DMS53 treated with DMSO at 0.1 percent for 48 hours (cell line): ENCODE data around the gene ITCH.
"Not testable (repeated sequence)": the region's sequence is repeated elsewhere in the genome, so short reads cannot be mapped to it uniquely, and the experiment has no call there.

Experiments used
- DNase-seq: peaks from one replicate; lab custom pipeline; 2025; ENCODE audit not compliant: unreplicated experiment; lab: John Stamatoyannopoulos, UW

ITCH gene

GRCh38 chr20:34377072-34377847, 14.2 kb downstream of the ITCH start:
- DNase-seq: no peak

- no peak for DNase-seq
Measured at GRCh38 chr20:34382174-34382573, 19.1 kb downstream of the ITCH start.

- not testable (repeated sequence) for DNase-seq
Measured at GRCh38 chr20:34382877-34383455, 19.9 kb downstream of the ITCH start.

GRCh38 chr20:34385464-34385863, 22.4 kb downstream of the ITCH start:
- no peak for DNase-seq

GRCh38 chr20:34388000-34388399, 24.9 kb downstream of the ITCH start:
- no peak for DNase-seq

GRCh38 chr20:34388678-34389077, 25.6 kb downstream of the ITCH start:
- DNase-seq: no peak

- DNase-seq: no peak
Measured at GRCh38 chr20:34389206-34389953, 26.3 kb downstream of the ITCH start.

- DNase-seq: no peak
Measured at GRCh38 chr20:34389954-34390555, 27.0 kb downstream of the ITCH start.

GRCh38 chr20:34396408-34396807, 33.3 kb downstream of the ITCH start:
- no peak for DNase-seq

GRCh38 chr20:34397096-34397495, 34.0 kb downstream of the ITCH start:
- DNase-seq: no peak

- not testable (repeated sequence) for DNase-seq
Measured at GRCh38 chr20:34400776-34401175, 37.7 kb downstream of the ITCH start.

GRCh38 chr20:34401741-34402455, 38.8 kb downstream of the ITCH start:
- no peak for DNase-seq

- DNase-seq: no peak
Measured at GRCh38 chr20:34402461-34402860, 39.4 kb downstream of the ITCH start.

- no peak for DNase-seq
Measured at GRCh38 chr20:34403063-34403827, 40.2 kb downstream of the ITCH start.

GRCh38 chr20:34403908-34404307, 40.8 kb downstream of the ITCH start:
- no peak for DNase-seq

- DNase-seq: no peak
Measured at GRCh38 chr20:34404803-34405202, 41.7 kb downstream of the ITCH start.

- DNase-seq: not testable (repeated sequence)
Measured at GRCh38 chr20:34405247-34405651, 42.2 kb downstream of the ITCH start.

- DNase-seq: not testable (repeated sequence)
Measured at GRCh38 chr20:34405942-34406341, 42.9 kb downstream of the ITCH start.

GRCh38 chr20:34407962-34408474, 44.9 kb downstream of the ITCH start:
- no peak for DNase-seq

- DNase-seq: no peak
Measured at GRCh38 chr20:34410336-34410735, 47.3 kb downstream of the ITCH start.
